ENCODE measurements around the gene ZNF385B. TPM values are rescaled to one million over a fixed set of nuclear protein-coding genes. Genes with fewer than 3 reads are reported as not detected.

ZNF385B gene
- total and polyA plus RNA-seq, 4 donors = 3.0 to 7.2 (median 3.9) TPM

GRCh38 chr2:179593323-179593722, 268.1 kb downstream of the ZNF385B start:
- no peak for DNase-seq (ENCODE audit: low spot score)
- H3K4me1 ChIP-seq (ENCODE audit: control insufficient read depth in 4 of 4, insufficient read depth in 4 of 4, low read length in 3 of 4) = no peaks in the 10 kb centered on the region
- WGBS = 94% methylated on average over 3 of the region's 3 CpGs

More at GRCh38 chr2:179593323-179593722, 268.1 kb downstream of the ZNF385B start:
- Histone ChIP-seq H3K9me3 (ENCODE audit: control insufficient read depth in 4 of 4, low read length in 3 of 4) (no peaks in the 10 kb centered on the region), H3K36me3 (ENCODE audit: control insufficient read depth in 4 of 4, insufficient read depth in 3 of 4, low read depth in 1 of 4, low read length in 3 of 4) (no peaks in the 10 kb centered on the region), H3K27ac (ENCODE audit: low read depth in 1 of 2, low read length in 2 of 2) (no peak overlapping the region), H3K4me3 (ENCODE audit: low read depth in 1 of 3, low read length in 3 of 3) (no peak overlapping the region), H3K9ac (ENCODE audit: low read depth in 1 of 2, low read length in 2 of 2) (no peak overlapping the region), H3K27me3 (ENCODE audit: control insufficient read depth in 4 of 4, insufficient read depth in 4 of 4, low read length in 3 of 4) (no peaks in the 10 kb centered on the region)
- TF ChIP-seq YY1 (IDR thresholded peaks at IDR 0.05) = no peak
- TF ChIP-seq RAD21 (IDR thresholded peaks at IDR 0.05) = no peak
- no peak for TF ChIP-seq ATF3 (IDR thresholded peaks at IDR 0.05)
- TF ChIP-seq NR2F2 (IDR thresholded peaks at IDR 0.05) = no peak
- no peak for TF ChIP-seq CTCF (IDR thresholded peaks at IDR 0.05; ENCODE audit: low read depth, low read length, missing input control)
- TF ChIP-seq REST (IDR thresholded peaks at IDR 0.05) = no peak
- TF ChIP-seq MAX (IDR thresholded peaks at IDR 0.05) = no peak
- TF ChIP-seq HNF4G (IDR thresholded peaks at IDR 0.05) = no peak
- TF ChIP-seq JUND (IDR thresholded peaks at IDR 0.05) = no peak
- TF ChIP-seq RXRA (IDR thresholded peaks at IDR 0.05) = no peak
- TF ChIP-seq FOXA1 (IDR thresholded peaks at IDR 0.05) = no peak
- TF ChIP-seq FOXA2 (IDR thresholded peaks at IDR 0.05) = no peak
